H1 (cell line): ENCODE data around the gene SH3PXD2A. TPM values are rescaled to one million over a fixed set of nuclear protein-coding genes. Genes with fewer than 3 reads are reported as not detected.

Source experiments
- CTCF ChIA-PET: fragments of 300-600 bp; sonication (Branson Sonifier 250); formaldehyde crosslinking; loops from one replicate; lab custom pipeline; 2021; ENCODE audit not compliant: partially characterized antibody; lab: Charles Lee
- POLR2A ChIA-PET: fragments of 300-600 bp; sonication (Branson Sonifier 250); formaldehyde crosslinking; loops from one replicate; lab custom pipeline; 2021; ENCODE audit warnings: inconsistent platforms; ENCODE audit not compliant: partially characterized antibody; lab: Charles Lee
- DNase-seq, 2 experiments: peaks; one replicate each; pipeline versions ENCODE4 v3.0.0 to v3.0.0-alpha.2; 2010 to 2022; ENCODE audit warnings: low spot score in 2 of 2, low read depth in 1 of 2, mixed read lengths in 1 of 2
- FAIRE-seq: peaks from 2 replicates; lab custom pipeline; 2011; peaks lifted over from hg19 to GRCh38; lab: Jason Lieb, UNC
- H2AFZ ChIP-seq: 2 replicates; pipeline ENCODE4 v1.8.1; 2012; ENCODE audit warnings: low read length, inconsistent platforms
- H2AK5ac ChIP-seq: 2 replicates; pipeline ENCODE4 v1.6.1; 2013; ENCODE audit warnings: low read depth, low read length
- H2BK120ac ChIP-seq: replicated peaks from 2 replicates; pipeline ENCODE3; 2013; ENCODE audit warnings: low read depth, low read length, inconsistent platforms
- H2BK12ac ChIP-seq: 2 replicates; pipeline ENCODE4 v1.6.1; 2013; ENCODE audit warnings: low read depth, low read length
- H2BK15ac ChIP-seq: 2 replicates; pipeline ENCODE4 v1.6.1; 2013; ENCODE audit warnings: low read length
- H2BK20ac ChIP-seq: 2 replicates; pipeline ENCODE4 v1.6.1; 2013; ENCODE audit warnings: low read length
- H2BK5ac ChIP-seq: 2 replicates; pipeline ENCODE4 v1.6.1; 2013; ENCODE audit warnings: low read depth, low read length
- H3K14ac ChIP-seq: 2 replicates; pipeline ENCODE4 v1.6.1; 2013; ENCODE audit warnings: inconsistent platforms; ENCODE audit not compliant: insufficient read length
- H3K18ac ChIP-seq: 2 replicates; pipeline ENCODE4 v1.6.1; 2013; ENCODE audit warnings: low read length; ENCODE audit errors: extremely low read depth
- H3K23ac ChIP-seq: 2 replicates; pipeline ENCODE4 v1.6.1; 2013; ENCODE audit warnings: inconsistent platforms; ENCODE audit not compliant: insufficient read length
- H3K23me2 ChIP-seq: 2 replicates; pipeline ENCODE4 v1.6.1; 2013; ENCODE audit warnings: low read depth, low read length
- H3K27ac ChIP-seq: 2 replicates; pipeline ENCODE4 v1.6.1; 2011; ENCODE audit warnings: low read depth, low read length, inconsistent platforms
- H3K27me3 ChIP-seq, 4 experiments: replicated peaks in 1 of 4; 1 replicate in 1 of 4; 2 replicates in 3 of 4; pipeline versions ENCODE4 v1.6.1 to v1.8.1; 2011 to 2013; ENCODE audit warnings: low read length in 3 of 4, mild to moderate bottlenecking in 3 of 4, inconsistent platforms in 2 of 4, mixed read lengths in 2 of 4, moderate library complexity in 1 of 4; ENCODE audit not compliant: control insufficient read depth in 3 of 4, insufficient read depth in 3 of 4; ENCODE audit errors: extremely low read depth in 1 of 4
- H3K36me3 ChIP-seq, 4 experiments: 2 replicates each; pipeline versions ENCODE4 v1.6.1 to v1.8.1; 2011 to 2013; ENCODE audit warnings: mild to moderate bottlenecking in 4 of 4, low read length in 3 of 4, moderate library complexity in 2 of 4, control low read depth in 1 of 4, inconsistent platforms in 1 of 4; ENCODE audit not compliant: insufficient read depth in 4 of 4, control insufficient read depth in 2 of 4
- H3K4ac ChIP-seq: replicated peaks from 2 replicates; pipeline ENCODE3; 2013; ENCODE audit warnings: low read length, low read depth, mixed read lengths, inconsistent platforms; ENCODE audit not compliant: insufficient read length
- H3K4me1 ChIP-seq, 4 experiments: replicated peaks in 1 of 4; 1 replicate in 1 of 4; 2 replicates in 3 of 4; pipeline versions ENCODE4 v1.6.1 to v1.8.1; 2011 to 2013; ENCODE audit warnings: low read length in 3 of 4, inconsistent platforms in 2 of 4, mixed read lengths in 1 of 4; ENCODE audit not compliant: insufficient read depth in 4 of 4, control insufficient read depth in 3 of 4
- H3K4me2 ChIP-seq, 2 experiments: 2 replicates each; pipeline versions ENCODE4 v1.6.1 to v1.8.1; 2011 to 2013; ENCODE audit warnings: low read depth in 2 of 2, low read length in 2 of 2, control low read depth in 1 of 2, inconsistent platforms in 1 of 2, mild to moderate bottlenecking in 1 of 2; ENCODE audit not compliant: insufficient read depth in 1 of 2
- H3K4me3 ChIP-seq, 4 experiments: fragments of 200-600, 300-600 bp in 1 of 4; sonication (generic), shearing (Covaris generic), sonication (Bioruptor Twin) in 1 of 4; 2 replicates each; pipeline versions ENCODE4 v1.5.1 to v1.8.1; 2011 to 2016; ENCODE audit warnings: low read length in 4 of 4, low read depth in 3 of 4, control low read depth in 2 of 4, inconsistent platforms in 2 of 4, mild to moderate bottlenecking in 2 of 4, mixed read lengths in 1 of 4, moderate library complexity in 1 of 4; ENCODE audit not compliant: insufficient read depth in 2 of 4; ENCODE audit errors: extremely low read depth in 1 of 4
- H3K56ac ChIP-seq: replicated peaks from 2 replicates; pipeline ENCODE3; 2013; ENCODE audit warnings: low read depth, mild to moderate bottlenecking, mixed read lengths, low read length, inconsistent platforms; ENCODE audit not compliant: insufficient read length
- H3K79me1 ChIP-seq: 2 replicates; pipeline ENCODE4 v1.6.1; 2013; ENCODE audit warnings: low read depth, low read length, control low read depth
- H3K79me2 ChIP-seq, 2 experiments: 2 replicates each; pipeline versions ENCODE4 v1.6.1 to v1.8.1; 2012 to 2013; ENCODE audit warnings: low read length in 2 of 2, mild to moderate bottlenecking in 2 of 2, inconsistent platforms in 1 of 2; ENCODE audit not compliant: insufficient read depth in 2 of 2, control insufficient read depth in 1 of 2
- H3K9ac ChIP-seq, 4 experiments: replicated peaks in 1 of 4; 1 replicate in 1 of 4; 2 replicates in 3 of 4; pipeline versions ENCODE4 v1.6.1 to v1.8.1; 2011 to 2013; ENCODE audit warnings: low read depth in 3 of 4, low read length in 3 of 4, control low read depth in 2 of 4, mild to moderate bottlenecking in 2 of 4, moderate library complexity in 2 of 4, inconsistent platforms in 1 of 4; ENCODE audit errors: extremely low read depth in 1 of 4
- H3K9me3 ChIP-seq, 2 experiments: 2 replicates each; pipeline versions ENCODE4 v1.6.1 to v1.8.1; 2012 to 2013; ENCODE audit warnings: mild to moderate bottlenecking in 2 of 2, moderate library complexity in 2 of 2, control low read depth in 1 of 2, inconsistent platforms in 1 of 2, low read depth in 1 of 2, low read length in 1 of 2, mixed read lengths in 1 of 2; ENCODE audit not compliant: insufficient read depth in 2 of 2
- H4K20me1 ChIP-seq, 2 experiments: replicated peaks in 1 of 2; 2 replicates each; pipeline versions ENCODE3 to v1.8.1; 2011 to 2013; ENCODE audit warnings: inconsistent platforms in 2 of 2, low read length in 2 of 2, mild to moderate bottlenecking in 1 of 2; ENCODE audit not compliant: insufficient read depth in 2 of 2, control insufficient read depth in 1 of 2
- H4K5ac ChIP-seq: 2 replicates; pipeline ENCODE4 v1.6.1; 2013; ENCODE audit warnings: low read length, low read depth, mixed read lengths, inconsistent platforms; ENCODE audit not compliant: insufficient read length
- H4K8ac ChIP-seq: 2 replicates; pipeline ENCODE4 v1.8.0; 2013; ENCODE audit warnings: mild to moderate bottlenecking, moderate library complexity, low read length, inconsistent platforms; ENCODE audit not compliant: insufficient read depth; ENCODE audit errors: extremely low read depth
- H4K91ac ChIP-seq: replicated peaks from 2 replicates; pipeline ENCODE3; 2013; ENCODE audit warnings: low read length, mixed read lengths, inconsistent platforms; ENCODE audit not compliant: insufficient read length
- CBX5 ChIP-seq: fragments of 300-800, 300-1000 bp; sonication (generic); IDR thresholded peaks from 2 replicates; pipeline ENCODE4 v1.7.1; 2016; ENCODE audit warnings: antibody characterized with exemption, low read length, low read depth
- SIRT6 ChIP-seq: IDR thresholded peaks from one replicate; pipeline ENCODE4 v1.7.1; 2012; ENCODE audit warnings: low read length, inconsistent platforms
- SP1 ChIP-seq: IDR thresholded peaks from 2 replicates; pipeline ENCODE4 v1.6.1; 2011; ENCODE audit warnings: low read depth, low read length
- WGBS, 2 experiments: shearing (Covaris generic) in 1 of 2; methylation state at CpG; one replicate each; pipeline versions ENCODE4 v1.1.6 to v1.1.7; 2013 to 2015; ENCODE audit warnings: low lambda C conversion rate in 2 of 2, mixed read lengths in 2 of 2, inconsistent platforms in 1 of 2, low coverage in 1 of 2, missing lambda C conversion rate in 1 of 2; ENCODE audit not compliant: insufficient replicate concordance in 2 of 2, insufficient coverage in 1 of 2, insufficient read length in 1 of 2; ENCODE audit errors: extremely low coverage in 1 of 2, missing lambda C conversion rate in 1 of 2; 5-methylcytosine and 5-hydroxymethylcytosine counted together
- polyA plus RNA-seq, 7 experiments: library from polyadenylated mRNA; depleted of rRNA in 3 of 7; stranded (reverse) in 5 of 7; unstranded in 2 of 7; fragments of >200 nt in 5 of 7; fragments of 200-250 nt in 2 of 7; gene quantifications; 1 replicate in 5 of 7; 2 replicates in 1 of 7; 4 replicates in 1 of 7; pipeline versions ENCODE4 v1.2.1 to v1.2.3, GENCODE V29; 2011 to 2013; ENCODE audit warnings: missing spikeins in 2 of 7, mixed read lengths in 2 of 7
- total RNA-seq: library from RNA; stranded (reverse); fragmentation: NEBNext Ultra II Directional; extraction: Animal tissue kit (Norgen Biotek cat#: 25700); gene quantifications from 2 replicates; pipeline ENCODE4 v1.2.1, GENCODE V29; 2021

Gene SH3PXD2A
- total and polyA plus RNA-seq, 2 of the 8 experiments (the other 6 are each of a cell fraction or from before 2014, with no cell fraction given), result 5.4 to 16.3 TPM

GRCh38 chr10:103896225-103896624 is 40.8 kb upstream of the SH3PXD2A start:
- Histone ChIP-seq H3K36me3 (peaks cover 0 to 2% (median 0%) of the 10 kb centered on the region in 4 experiments; a peak in 3 of 8 replicates), H4K91ac (no peak overlapping the region), H3K18ac (no peak overlapping the region), H3K4ac (no peak overlapping the region), H4K5ac (no peak overlapping the region), H4K8ac (no peak overlapping the region), H3K9me3 (no peaks in the 10 kb centered on the region), H3K79me1 (no peaks in the 10 kb centered on the region), H4K20me1 (no peaks in the 10 kb centered on the region), H2AK5ac (no peak overlapping the region), H3K23ac (no peak overlapping the region), H3K4me1 (peaks cover 0 to 2% (median 0%) of the 10 kb centered on the region in 4 experiments; a peak in 2 of 7 replicates), H3K23me2 (no peaks in the 10 kb centered on the region), H2AFZ (no peak overlapping the region), H3K9ac (no peak overlapping the region), H3K56ac (no peak overlapping the region), H2BK15ac (no peak overlapping the region), H2BK12ac (no peak overlapping the region), H3K14ac (no peak overlapping the region), H3K27me3 (no peaks in the 10 kb centered on the region), H2BK20ac (no peak overlapping the region), H3K79me2 (no peaks in the 10 kb centered on the region), H3K4me2 (no peak overlapping the region), H2BK5ac (no peak overlapping the region), H2BK120ac (no peak overlapping the region), H3K27ac (no peak overlapping the region), H3K4me3 (no peak overlapping the region)
- ChIA-PET CTCF (no interaction called here), POLR2A (no interaction called here)
- 89% methylated on average over 5 of the region's 5 CpGs; no CpG with 5 or more reads in 1 of the 2 experiments for WGBS, 2 experiments
- FAIRE-seq (no peak), DNase-seq (no peak)
- no peak for TF ChIP-seq SIRT6
- TF ChIP-seq CBX5, result no peak
- TF ChIP-seq SP1, result no peak
